Neural cell (in vitro differentiated cells): ENCODE data around the gene MAP4K4.

Source experiments
- EZH2 ChIP-seq: fragments of 200-600, 300-800 bp; shearing (Covaris generic), sonication (generic); IDR thresholded peaks from 2 replicates; pipeline ENCODE4 v1.6.1; 2014; ENCODE audit warnings: antibody characterized with exemption, low read length, borderline replicate concordance, mild to moderate bottlenecking; ENCODE audit not compliant: insufficient read depth, poor library complexity, severe bottlenecking
- MXI1 ChIP-seq: fragments of 450-650 bp; conservative IDR thresholded peaks from 2 replicates; pipeline ENCODE4 v1.6.1; 2014; ENCODE audit warnings: antibody characterized with exemption, mild to moderate bottlenecking; ENCODE audit not compliant: poor library complexity, severe bottlenecking
- POLR2AphosphoS5 ChIP-seq: IDR thresholded peaks from 2 replicates; pipeline ENCODE4 v1.6.1; 2012
- TF ChIP-seq, protein P1 (sequence below): fragments of 450-650 bp; IDR thresholded peaks from 2 replicates; pipeline ENCODE4 v1.5.1; 2014; ENCODE audit warnings: antibody characterized with exemption, mild to moderate bottlenecking, moderate library complexity; ENCODE audit not compliant: poor library complexity, severe bottlenecking

DNA sequence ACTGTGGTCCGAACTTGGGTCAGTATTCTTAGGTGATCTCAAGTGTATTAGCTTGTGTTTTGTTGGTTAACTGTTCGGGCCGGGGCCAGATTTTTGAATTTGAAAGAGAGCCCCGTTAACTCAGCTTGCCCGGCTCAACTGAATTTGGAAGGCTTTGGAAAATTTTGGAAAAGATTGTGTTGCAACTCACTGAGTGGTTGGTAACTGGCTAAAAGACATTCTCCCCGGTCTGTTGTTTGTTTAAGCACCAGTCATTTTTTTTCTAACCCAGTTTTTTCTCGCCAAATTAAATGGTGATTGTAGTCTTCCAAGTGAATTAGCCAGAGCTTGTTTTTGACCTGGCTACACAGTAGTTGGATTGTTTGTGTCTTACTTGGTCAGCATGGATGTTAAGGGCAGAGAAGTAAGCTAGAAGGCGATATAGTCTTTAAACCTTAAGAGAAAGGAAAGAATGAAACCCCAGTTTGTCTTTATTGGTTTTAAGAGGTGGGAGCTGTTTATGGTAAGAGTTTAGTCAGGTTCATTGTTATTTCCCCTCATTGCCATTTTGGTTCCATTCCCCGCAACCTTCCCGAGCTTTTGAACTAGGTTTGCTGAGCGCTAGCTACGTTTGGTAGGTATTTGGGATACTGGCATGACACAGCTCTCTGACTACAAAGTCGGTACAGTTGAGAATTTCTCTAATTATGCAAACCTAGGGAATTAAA lies 2.4 kb downstream of the MAP4K4 start:
- no peak for TF ChIP-seq MXI1
- TF ChIP-seq, protein P1, sequence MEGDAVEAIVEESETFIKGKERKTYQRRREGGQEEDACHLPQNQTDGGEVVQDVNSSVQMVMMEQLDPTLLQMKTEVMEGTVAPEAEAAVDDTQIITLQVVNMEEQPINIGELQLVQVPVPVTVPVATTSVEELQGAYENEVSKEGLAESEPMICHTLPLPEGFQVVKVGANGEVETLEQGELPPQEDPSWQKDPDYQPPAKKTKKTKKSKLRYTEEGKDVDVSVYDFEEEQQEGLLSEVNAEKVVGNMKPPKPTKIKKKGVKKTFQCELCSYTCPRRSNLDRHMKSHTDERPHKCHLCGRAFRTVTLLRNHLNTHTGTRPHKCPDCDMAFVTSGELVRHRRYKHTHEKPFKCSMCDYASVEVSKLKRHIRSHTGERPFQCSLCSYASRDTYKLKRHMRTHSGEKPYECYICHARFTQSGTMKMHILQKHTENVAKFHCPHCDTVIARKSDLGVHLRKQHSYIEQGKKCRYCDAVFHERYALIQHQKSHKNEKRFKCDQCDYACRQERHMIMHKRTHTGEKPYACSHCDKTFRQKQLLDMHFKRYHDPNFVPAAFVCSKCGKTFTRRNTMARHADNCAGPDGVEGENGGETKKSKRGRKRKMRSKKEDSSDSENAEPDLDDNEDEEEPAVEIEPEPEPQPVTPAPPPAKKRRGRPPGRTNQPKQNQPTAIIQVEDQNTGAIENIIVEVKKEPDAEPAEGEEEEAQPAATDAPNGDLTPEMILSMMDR, result no peak
- no peak for TF ChIP-seq POLR2AphosphoS5
- TF ChIP-seq EZH2, result no peak
